ENCODE data around the gene CEMIP2. TPM values are rescaled to one million over a fixed set of nuclear protein-coding genes. Genes with fewer than 3 reads are reported as not detected.

The CEMIP2 gene
- polyA plus RNA-seq, 1 of the 3 experiments (the other 2 are of a cell fraction): 39.8 TPM

GRCh38 chr9:71680189-71680980 lies 87.9 kb downstream of the CEMIP2 start (continued):
- peak; percentile 66 for TF ChIP-seq JUND (IDR thresholded peaks at IDR 0.05)

DNA sequence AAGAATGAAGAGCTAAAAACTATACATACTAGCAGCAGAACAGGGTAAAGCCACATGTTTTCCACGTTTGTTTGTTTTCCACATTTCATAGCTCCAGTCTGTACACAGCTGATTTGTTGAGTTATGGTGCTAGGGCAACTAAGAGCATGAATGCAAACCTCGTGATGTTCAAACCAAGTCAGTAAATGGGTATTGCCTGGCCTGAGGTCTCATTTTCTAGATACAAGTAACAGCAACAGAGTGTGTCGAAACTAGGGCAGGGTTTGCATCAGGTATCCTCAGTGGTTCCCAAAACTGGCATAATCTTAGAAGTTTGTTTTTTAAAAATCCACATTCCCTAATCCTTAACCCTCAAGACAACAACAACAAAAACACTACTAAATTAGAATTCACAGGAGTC lies 89.3 kb downstream of the CEMIP2 start:
- no peak overlapping the region for H3K27ac ChIP-seq (ENCODE audit: low read depth in 2 of 2, low read length in 1 of 2)
- H3K79me2 ChIP-seq (ENCODE audit: insufficient read depth): no peaks in the 10 kb centered on the region
- H3K4me3 ChIP-seq (ENCODE audit: low read depth in 2 of 2, low read length in 1 of 2): no peak overlapping the region
- H3K27me3 ChIP-seq (ENCODE audit: insufficient read depth): no peaks in the 10 kb centered on the region
- no peaks in the 10 kb centered on the region for H3K9me2 ChIP-seq
- H3K4me1 ChIP-seq (ENCODE audit: control insufficient read depth in 1 of 2, insufficient read depth in 2 of 2, low read depth in 1 of 2, low read length in 1 of 2): peaks cover 3 to 32% of the 10 kb centered on the region in 2 experiments; a peak in 3 of 4 replicates
- H3K9ac ChIP-seq: no peak overlapping the region
- H3K9me3 ChIP-seq: no peaks in the 10 kb centered on the region
- no peak for TF ChIP-seq GABPA (IDR thresholded peaks at IDR 0.05; ENCODE audit: low read depth)
- TF ChIP-seq RCOR1 (IDR thresholded peaks at IDR 0.05; ENCODE audit: low read length): no peak
- TF ChIP-seq TAF1 (IDR thresholded peaks at IDR 0.05; ENCODE audit: borderline replicate concordance, low read depth, low read length): no peak
- TF ChIP-seq JUND (IDR thresholded peaks at IDR 0.05): no peak
- 17% methylated on average over 3 of the region's 3 CpGs for WGBS (ENCODE audit: low lambda C conversion rate)
- POLR2A ChIA-PET: no interaction called here
- no peak for DNase-seq
- no peak overlapping the region for H3K4me2 ChIP-seq
- no peaks in the 10 kb centered on the region for H3K36me3 ChIP-seq (replicated peaks in 1 of 2; ENCODE audit: control insufficient read depth in 1 of 2, insufficient read depth in 2 of 2, low read length in 1 of 2)
- no peak overlapping the region for H2AFZ ChIP-seq (ENCODE audit: low read depth)
- H4K20me1 ChIP-seq (ENCODE audit: insufficient read depth): no peaks in the 10 kb centered on the region
- CTCF ChIA-PET: no interaction called here
- peaks cover 36% of the 10 kb centered on the region for H3F3A ChIP-seq (replicated peaks; ENCODE audit: insufficient read depth)

GRCh38 chr9:71677209-71677608 lies 91.1 kb downstream of the CEMIP2 start:
- no peaks in the 10 kb centered on the region for H3K9me2 ChIP-seq
- CTCF ChIA-PET: no interaction called here
- H3K79me2 ChIP-seq (ENCODE audit: insufficient read depth): no peaks in the 10 kb centered on the region
- no peaks in the 10 kb centered on the region for H3K9me3 ChIP-seq
- no peaks in the 10 kb centered on the region for H4K20me1 ChIP-seq (ENCODE audit: insufficient read depth)
- no peak overlapping the region for H3K4me2 ChIP-seq
- no peak overlapping the region for H3K27ac ChIP-seq (ENCODE audit: low read depth in 2 of 2, low read length in 1 of 2)
- no peaks in the 10 kb centered on the region for H3K36me3 ChIP-seq (replicated peaks in 1 of 2; ENCODE audit: control insufficient read depth in 1 of 2, insufficient read depth in 2 of 2, low read length in 1 of 2)
- peaks cover 4% of the 10 kb centered on the region; the same call in 1 of the 2 replicates for H3K27me3 ChIP-seq (ENCODE audit: insufficient read depth)
- H3F3A ChIP-seq (replicated peaks; ENCODE audit: insufficient read depth): peaks cover 28% of the 10 kb centered on the region
- no peak overlapping the region for H3K4me3 ChIP-seq (ENCODE audit: low read depth in 2 of 2, low read length in 1 of 2)
- 27% methylated on average over 1 of the region's 1 CpG for WGBS (ENCODE audit: low lambda C conversion rate)
- no peak overlapping the region for H3K9ac ChIP-seq
- peaks cover 3 to 29% of the 10 kb centered on the region in 2 experiments; a peak in 3 of 4 replicates for H3K4me1 ChIP-seq (ENCODE audit: control insufficient read depth in 1 of 2, insufficient read depth in 2 of 2, low read depth in 1 of 2, low read length in 1 of 2)
- TF ChIP-seq SMC3 (IDR thresholded peaks at IDR 0.05; ENCODE audit: low read depth, low read length): no peak
- H2AFZ ChIP-seq (ENCODE audit: low read depth): no peak overlapping the region
- POLR2A ChIA-PET: no interaction called here
- DNase-seq: no peak

GRCh38 chr9:71676460-71676859 lies 91.9 kb downstream of the CEMIP2 start:
- H2AFZ ChIP-seq (ENCODE audit: low read depth): no peak overlapping the region
- no peaks in the 10 kb centered on the region for H3K36me3 ChIP-seq (replicated peaks in 1 of 2; ENCODE audit: control insufficient read depth in 1 of 2, insufficient read depth in 2 of 2, low read length in 1 of 2)
- H3K79me2 ChIP-seq (ENCODE audit: insufficient read depth): no peaks in the 10 kb centered on the region
- peaks cover 0 to 26% of the 10 kb centered on the region in 2 experiments; a peak in 3 of 4 replicates for H3K4me1 ChIP-seq (ENCODE audit: control insufficient read depth in 1 of 2, insufficient read depth in 2 of 2, low read depth in 1 of 2, low read length in 1 of 2)
- H3K4me2 ChIP-seq: no peak overlapping the region
- ChIA-PET CTCF (no interaction called here), POLR2A (no interaction called here)
- H3K4me3 ChIP-seq (ENCODE audit: low read depth in 2 of 2, low read length in 1 of 2): no peak overlapping the region
- H3K27me3 ChIP-seq (ENCODE audit: insufficient read depth): peaks cover 4% of the 10 kb centered on the region; the same call in 1 of the 2 replicates
- H3K9ac ChIP-seq: no peak overlapping the region
- H3K9me2 ChIP-seq: no peaks in the 10 kb centered on the region
- no peak overlapping the region for H3K27ac ChIP-seq (ENCODE audit: low read depth in 2 of 2, low read length in 1 of 2)
- no peaks in the 10 kb centered on the region for H3K9me3 ChIP-seq
- H3F3A ChIP-seq (replicated peaks; ENCODE audit: insufficient read depth): peaks cover 21% of the 10 kb centered on the region
- DNase-seq: no peak
- no peaks in the 10 kb centered on the region for H4K20me1 ChIP-seq (ENCODE audit: insufficient read depth)
- TF ChIP-seq NRF1 (IDR thresholded peaks at IDR 0.05; ENCODE audit: low read depth, low read length): no peak
- TF ChIP-seq EZH2phosphoT487 (IDR thresholded peaks at IDR 0.05; ENCODE audit: borderline replicate concordance, low read depth): no peak
- TF ChIP-seq USF1 (IDR thresholded peaks at IDR 0.05; ENCODE audit: borderline replicate concordance, low read depth): no peak
- no peak for TF ChIP-seq SMC3 (IDR thresholded peaks at IDR 0.05; ENCODE audit: low read depth, low read length)
